ENCODE results near the gene SLC35F3. TPM values are rescaled to one million over a fixed set of nuclear protein-coding genes. Genes with fewer than 3 reads are reported as not detected.

SLC35F3 gene
- polyA plus RNA-seq, 1 donor (not counting 4 experiments of a cell fraction or from before 2014, with no cell fraction given), result 13.8 TPM

- no peaks in the 10 kb centered on the region for H3K36me3 ChIP-seq (ENCODE audit: control insufficient read depth in 2 of 2, extremely low read depth in 1 of 2, insufficient read depth in 2 of 2, low read length in 2 of 2)
- H3K4me3 ChIP-seq (ENCODE audit: control insufficient read depth in 2 of 3, extremely low read depth in 1 of 3, insufficient read depth in 2 of 3, low read depth in 1 of 3, low read length in 3 of 3), result no peak overlapping the region
- no peaks in the 10 kb centered on the region for H3K9me3 ChIP-seq (ENCODE audit: control insufficient read depth, low read depth, low read length)
- H3K4me2 ChIP-seq (ENCODE audit: control insufficient read depth, extremely low read depth, insufficient read depth, low read depth, low read length), result no peak overlapping the region
- DNase-seq (ENCODE audit: low read depth, low spot score) (no peak), FAIRE-seq (no peak)
- H3K9ac ChIP-seq (ENCODE audit: control insufficient read depth, extremely low read depth, insufficient read depth, low read length), result no peak overlapping the region
- no peaks in the 10 kb centered on the region for H3K4me1 ChIP-seq (ENCODE audit: control insufficient read depth, extremely low read depth, insufficient read depth, low read length)
- no peaks in the 10 kb centered on the region for H3K79me2 ChIP-seq (ENCODE audit: control insufficient read depth, insufficient read depth, low read length)
- TF ChIP-seq CTCF (optimal IDR thresholded peaks at IDR 0.05 in 1 of 3, IDR thresholded peaks at IDR 0.05 in 1 of 3, conservative IDR thresholded peaks at IDR 0.05 in 1 of 3; ENCODE audit: extremely low read depth in 1 of 3, insufficient read depth in 2 of 3, low read length in 3 of 3) (no peak), EZH2 (IDR thresholded peaks at IDR 0.05; ENCODE audit: low read length) (no peak)
- no peaks in the 10 kb centered on the region for H4K20me1 ChIP-seq (ENCODE audit: control insufficient read depth, extremely low read depth, insufficient read depth, low read length)
- H3K9me1 ChIP-seq (ENCODE audit: control insufficient read depth, extremely low read depth, insufficient read depth, low read length), result no peaks in the 10 kb centered on the region
- dilution Hi-C loops (cut with MboI; ENCODE audit: extremely low pct_ligation_motif_present, low sequenced_read_pairs), result no loop called here
- H2AFZ ChIP-seq (ENCODE audit: control insufficient read depth, low read length), result no peak overlapping the region
- H3K27ac ChIP-seq (ENCODE audit: control insufficient read depth, insufficient read depth, low read length), result no peak overlapping the region
- H3K27me3 ChIP-seq (ENCODE audit: control insufficient read depth, extremely low read depth, insufficient read depth, low read length), result no peaks in the 10 kb centered on the region
Observed at GRCh38 chr1:234295626-234296025, 391.1 kb downstream of the SLC35F3 start.

- Histone ChIP-seq H3K9me3 (ENCODE audit: control insufficient read depth, low read depth, low read length) (no peaks in the 10 kb centered on the region), H3K27ac (ENCODE audit: control insufficient read depth, insufficient read depth, low read length) (no peak overlapping the region), H3K9me1 (ENCODE audit: control insufficient read depth, extremely low read depth, insufficient read depth, low read length) (no peaks in the 10 kb centered on the region), H2AFZ (ENCODE audit: control insufficient read depth, low read length) (no peak overlapping the region), H3K79me2 (ENCODE audit: control insufficient read depth, insufficient read depth, low read length) (no peaks in the 10 kb centered on the region), H3K36me3 (ENCODE audit: control insufficient read depth in 2 of 2, extremely low read depth in 1 of 2, insufficient read depth in 2 of 2, low read length in 2 of 2) (no peaks in the 10 kb centered on the region), H3K27me3 (ENCODE audit: control insufficient read depth, extremely low read depth, insufficient read depth, low read length) (no peaks in the 10 kb centered on the region), H3K4me3 (ENCODE audit: control insufficient read depth in 2 of 3, extremely low read depth in 1 of 3, insufficient read depth in 2 of 3, low read depth in 1 of 3, low read length in 3 of 3) (no peak overlapping the region), H3K4me1 (ENCODE audit: control insufficient read depth, extremely low read depth, insufficient read depth, low read length) (no peaks in the 10 kb centered on the region), H3K4me2 (ENCODE audit: control insufficient read depth, extremely low read depth, insufficient read depth, low read depth, low read length) (no peak overlapping the region), H4K20me1 (ENCODE audit: control insufficient read depth, extremely low read depth, insufficient read depth, low read length) (no peaks in the 10 kb centered on the region), H3K9ac (ENCODE audit: control insufficient read depth, extremely low read depth, insufficient read depth, low read length) (no peak overlapping the region)
- FAIRE-seq (no peak), DNase-seq (ENCODE audit: low read depth, low spot score) (no peak)
- TF ChIP-seq EZH2 (IDR thresholded peaks at IDR 0.05; ENCODE audit: low read length) (no peak), CTCF (optimal IDR thresholded peaks at IDR 0.05 in 1 of 3, IDR thresholded peaks at IDR 0.05 in 1 of 3, conservative IDR thresholded peaks at IDR 0.05 in 1 of 3; ENCODE audit: extremely low read depth in 1 of 3, insufficient read depth in 2 of 3, low read length in 3 of 3) (no peak)
- dilution Hi-C loops (cut with MboI; ENCODE audit: extremely low pct_ligation_motif_present, low sequenced_read_pairs), result no loop called here
Observed at GRCh38 chr1:234296496-234296895, 392.0 kb downstream of the SLC35F3 start.
